Measurements from ENCODE around the gene GNA12.
A peak's percentile ranks its signal among the peaks of the same experiment; 100 is the strongest.
"Not testable (repeated sequence)": the region's sequence is repeated elsewhere in the genome, so short reads cannot be mapped to it uniquely, and the experiment has no call there.

The GNA12 gene

DNA sequence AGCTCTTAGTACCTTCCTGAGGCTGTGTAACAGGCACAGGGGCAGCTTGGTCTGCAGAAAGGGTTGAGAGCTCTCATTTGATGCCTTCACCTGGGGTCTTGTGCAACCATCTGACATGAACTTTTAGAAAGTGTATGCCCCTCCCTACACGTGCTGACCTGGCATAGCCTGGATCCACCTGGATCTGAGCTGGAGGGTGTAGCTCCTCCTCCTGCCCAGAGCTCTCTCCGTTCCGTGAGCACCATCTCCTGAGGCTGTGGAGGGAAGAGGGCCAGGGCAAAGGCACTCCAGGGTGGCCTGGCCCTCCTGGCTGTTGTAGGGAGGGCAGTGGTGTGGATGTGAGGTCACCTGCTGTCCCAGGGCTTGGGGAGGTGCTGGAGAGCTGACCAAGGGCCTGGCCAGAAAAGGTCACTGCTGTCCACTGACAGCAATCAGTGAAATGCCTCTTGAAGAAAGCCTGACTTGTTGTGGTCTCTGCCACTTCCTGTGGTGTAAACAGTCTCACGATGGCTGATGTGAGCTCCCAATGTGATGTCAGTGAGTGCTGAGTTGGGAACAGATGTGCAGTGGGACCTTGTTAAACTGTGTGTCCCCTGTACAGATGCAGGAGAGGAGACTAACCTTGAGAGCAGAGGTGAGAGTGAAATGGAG, 133.1 kb downstream of the GNA12 start:
- peak; percentile 92 for DNase-seq (ENCODE audit: low spot score)

DNA sequence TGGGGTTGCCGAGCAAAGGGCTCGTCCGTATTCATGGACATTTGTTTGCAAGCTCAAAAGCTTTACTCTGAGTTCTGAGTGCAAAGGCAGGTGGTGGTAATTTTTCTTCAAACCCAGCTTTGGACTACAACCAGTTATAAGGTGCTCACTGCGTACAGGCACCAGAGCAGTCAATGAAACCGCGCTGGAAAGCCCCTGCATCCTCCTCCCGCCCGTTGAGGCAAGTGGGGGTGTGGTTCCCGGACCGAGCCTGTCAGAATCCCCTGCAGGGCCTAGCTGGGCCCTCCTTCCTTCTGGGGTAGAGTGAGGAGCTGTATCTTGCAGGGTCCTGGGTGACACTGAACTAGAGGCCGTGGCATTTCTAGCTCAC, 133.8 kb downstream of the GNA12 start:
- DNase-seq (ENCODE audit: low spot score): peak; percentile 85

DNA sequence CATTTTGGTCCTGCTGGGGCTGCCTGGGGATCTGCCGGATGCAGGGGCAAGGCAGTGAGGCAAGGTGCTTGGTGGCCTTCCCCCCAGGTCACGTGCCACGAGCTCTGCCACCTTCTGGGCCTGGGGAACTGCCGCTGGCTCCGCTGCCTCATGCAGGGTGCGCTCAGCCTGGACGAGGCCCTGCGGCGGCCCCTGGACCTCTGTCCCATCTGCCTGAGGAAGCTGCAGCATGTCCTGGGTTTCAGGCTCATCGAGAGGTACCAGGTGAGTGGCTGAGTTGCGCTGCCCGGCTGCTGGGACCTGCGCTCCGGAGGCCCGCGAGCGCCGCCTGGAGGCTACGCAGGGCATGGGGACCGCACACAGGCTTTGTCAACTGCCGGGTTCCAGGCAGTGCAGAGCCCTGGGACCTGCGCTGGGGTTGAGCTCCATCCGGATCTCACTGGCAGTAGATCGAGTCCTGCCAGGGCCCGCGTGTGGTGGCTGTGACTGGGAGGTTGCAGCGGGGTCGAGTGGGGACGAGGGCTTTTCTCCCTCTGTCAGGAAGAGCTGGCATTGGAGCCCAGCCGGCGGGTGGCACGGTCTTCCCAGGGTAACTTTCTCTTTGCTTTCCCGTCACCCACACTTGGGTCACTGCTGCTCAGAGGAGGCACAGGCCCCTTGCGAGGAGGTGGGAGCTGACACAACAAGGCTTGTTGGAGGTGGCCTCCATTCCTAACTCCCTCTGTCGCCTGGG, 134.4 kb downstream of the GNA12 start:
- DNase-seq (ENCODE audit: low spot score): peak; percentile 89

DNA sequence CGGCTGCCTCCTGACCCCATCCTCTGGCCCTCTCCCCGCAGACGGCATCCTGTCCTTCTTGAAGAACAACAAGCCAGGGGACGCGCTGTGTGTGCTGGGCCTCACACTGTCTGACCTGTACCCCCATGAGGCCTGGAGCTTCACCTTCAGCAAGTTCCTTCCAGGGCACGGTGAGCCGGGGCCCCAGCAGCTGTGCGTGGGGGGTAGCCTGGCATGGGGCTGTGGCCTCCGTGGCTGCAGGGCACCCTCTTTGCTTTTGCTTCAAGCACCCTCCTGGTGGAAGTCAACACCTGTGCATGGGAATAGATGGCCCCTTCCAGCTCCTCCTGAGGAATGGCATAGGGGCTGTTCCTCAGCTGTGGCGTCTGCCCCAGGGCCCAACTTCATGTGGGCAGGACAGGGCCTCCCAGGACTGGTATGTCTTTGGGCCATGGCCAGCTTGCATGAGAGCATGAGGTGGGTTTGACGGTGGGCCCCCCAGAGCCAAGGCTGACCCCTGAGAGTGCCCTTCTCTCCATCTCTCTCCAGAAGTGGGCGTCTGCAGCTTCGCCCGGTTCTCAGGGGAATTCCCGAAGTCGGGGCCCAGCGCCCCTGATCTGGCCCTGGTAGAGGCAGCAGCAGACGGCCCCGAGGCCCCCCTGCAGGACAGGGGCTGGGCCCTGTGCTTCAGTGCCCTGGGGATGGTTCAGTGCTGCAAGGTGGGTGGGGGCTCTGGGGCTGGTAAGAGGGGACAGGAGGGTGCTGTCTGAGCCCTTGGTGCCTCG, 135.4 kb downstream of the GNA12 start:
- no peak for DNase-seq (ENCODE audit: low spot score)

DNA sequence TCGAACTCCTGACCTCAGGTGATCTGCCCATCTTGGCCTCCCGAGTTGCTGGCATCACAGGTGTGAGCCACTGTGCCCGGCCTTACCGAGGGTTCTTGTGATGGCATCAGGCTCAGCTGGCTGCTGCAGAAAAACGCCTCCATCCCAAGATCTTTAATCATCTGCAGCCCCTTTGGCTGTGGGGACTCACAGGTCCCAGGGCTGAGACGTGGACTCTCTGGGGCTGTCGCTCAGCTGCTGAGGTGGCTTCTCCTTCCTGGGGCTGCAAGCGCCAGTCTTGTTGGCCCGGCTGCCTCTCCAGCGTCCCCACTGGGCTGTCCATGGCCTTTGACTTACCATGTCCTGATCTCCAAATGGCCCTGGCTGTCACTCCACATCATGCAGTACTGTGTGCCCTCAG, 136.1 kb downstream of the GNA12 start:
- no peak for DNase-seq (ENCODE audit: low spot score)

DNA sequence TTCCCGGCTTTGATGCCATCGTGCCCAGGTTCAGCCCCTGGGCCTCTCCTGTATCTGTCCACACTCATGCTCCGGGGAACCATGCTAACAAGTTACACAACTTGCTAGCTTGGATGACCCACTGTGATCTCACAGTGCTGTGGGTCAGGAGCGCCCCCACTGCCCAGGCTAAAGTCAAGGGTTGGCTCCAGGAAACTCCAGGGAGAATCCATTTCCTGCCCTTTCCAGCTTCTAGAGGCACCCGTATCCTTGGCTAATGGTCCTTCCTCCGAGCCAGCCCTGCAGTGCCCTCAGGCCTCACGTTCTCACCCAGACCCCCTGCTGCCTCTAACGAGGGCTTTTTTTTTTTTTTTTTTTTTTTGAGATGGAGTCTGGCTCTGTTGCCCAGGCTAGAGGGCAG, 136.6 kb downstream of the GNA12 start:
- no peak for DNase-seq (ENCODE audit: low spot score)

DNA sequence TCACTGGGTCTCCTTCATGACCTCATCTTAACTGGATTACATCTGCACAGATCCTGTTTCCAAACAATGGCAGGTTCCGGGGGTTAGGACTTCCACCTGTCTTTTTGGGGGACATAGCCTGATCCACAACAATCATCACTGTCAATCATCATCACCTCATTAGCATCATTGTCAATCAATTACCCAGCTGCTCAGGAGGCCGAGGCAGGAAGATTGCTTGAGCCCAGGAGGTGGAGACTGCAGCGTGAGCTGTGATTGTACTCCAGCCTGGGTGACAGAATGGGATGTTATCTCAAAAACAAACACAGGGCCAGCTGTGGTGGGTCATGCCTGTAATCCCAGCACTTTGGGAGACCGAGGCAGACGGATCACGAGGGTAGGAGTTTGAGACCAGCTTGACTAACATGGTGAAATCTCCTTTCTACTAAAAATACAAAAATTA, 137.4 kb downstream of the GNA12 start:
- no peak for DNase-seq (ENCODE audit: low spot score)

DNA sequence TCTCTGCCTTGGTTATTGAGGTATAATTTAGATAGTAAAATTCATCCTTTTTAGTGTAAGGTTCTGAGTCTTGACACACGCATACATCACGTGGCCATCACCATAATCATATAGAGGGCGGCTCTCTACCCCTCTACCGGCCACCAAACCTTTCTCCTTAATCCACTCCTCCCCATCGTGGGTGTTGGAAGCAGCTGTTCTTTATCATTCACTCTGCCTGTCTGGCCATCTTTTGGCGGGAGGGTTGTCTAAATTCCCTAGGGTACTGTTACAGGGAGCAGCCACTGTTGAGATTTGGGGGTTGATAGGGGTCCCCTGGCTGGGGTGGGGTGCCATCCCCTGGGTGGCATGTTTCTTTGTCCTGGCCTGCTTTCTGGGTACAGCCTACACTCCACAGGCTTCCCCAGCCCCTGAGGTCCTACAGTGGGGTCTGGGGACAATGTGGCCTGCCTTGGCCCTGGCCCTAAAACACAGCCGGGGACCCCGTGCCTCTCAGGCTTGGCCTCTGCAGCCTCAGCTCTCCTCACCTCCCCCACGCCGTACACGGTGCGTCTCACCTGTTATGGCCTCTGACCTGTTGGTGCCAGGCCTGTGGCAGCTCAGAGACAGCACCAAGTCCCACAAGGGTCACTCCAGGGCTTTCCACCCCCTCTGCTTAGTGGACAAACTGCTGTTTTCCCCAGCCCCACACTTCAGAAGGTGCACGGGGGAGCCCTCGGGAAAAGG, 138.6 kb downstream of the GNA12 start:
- DNase-seq (ENCODE audit: low spot score): no peak

DNA sequence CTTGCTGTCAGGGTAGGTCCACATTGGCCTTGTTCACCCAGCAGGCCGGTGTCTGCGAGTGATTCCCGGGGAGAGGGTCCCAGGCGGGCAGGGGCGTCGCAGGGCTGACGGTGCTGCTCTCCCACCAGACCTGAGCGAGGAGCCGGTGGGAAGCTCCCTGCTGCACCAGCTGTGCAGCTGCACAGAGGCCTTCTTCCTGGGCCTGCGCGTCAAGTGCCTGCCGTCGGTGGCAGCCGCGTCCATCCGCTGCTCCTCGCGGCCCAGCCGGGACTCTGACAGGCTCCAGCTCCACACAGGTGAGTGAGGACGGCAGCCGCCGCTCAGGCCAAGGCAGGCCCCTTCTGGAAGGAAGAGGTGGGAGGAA, 141.5 kb downstream of the GNA12 start:
- no peak for DNase-seq (ENCODE audit: low spot score)

DNA sequence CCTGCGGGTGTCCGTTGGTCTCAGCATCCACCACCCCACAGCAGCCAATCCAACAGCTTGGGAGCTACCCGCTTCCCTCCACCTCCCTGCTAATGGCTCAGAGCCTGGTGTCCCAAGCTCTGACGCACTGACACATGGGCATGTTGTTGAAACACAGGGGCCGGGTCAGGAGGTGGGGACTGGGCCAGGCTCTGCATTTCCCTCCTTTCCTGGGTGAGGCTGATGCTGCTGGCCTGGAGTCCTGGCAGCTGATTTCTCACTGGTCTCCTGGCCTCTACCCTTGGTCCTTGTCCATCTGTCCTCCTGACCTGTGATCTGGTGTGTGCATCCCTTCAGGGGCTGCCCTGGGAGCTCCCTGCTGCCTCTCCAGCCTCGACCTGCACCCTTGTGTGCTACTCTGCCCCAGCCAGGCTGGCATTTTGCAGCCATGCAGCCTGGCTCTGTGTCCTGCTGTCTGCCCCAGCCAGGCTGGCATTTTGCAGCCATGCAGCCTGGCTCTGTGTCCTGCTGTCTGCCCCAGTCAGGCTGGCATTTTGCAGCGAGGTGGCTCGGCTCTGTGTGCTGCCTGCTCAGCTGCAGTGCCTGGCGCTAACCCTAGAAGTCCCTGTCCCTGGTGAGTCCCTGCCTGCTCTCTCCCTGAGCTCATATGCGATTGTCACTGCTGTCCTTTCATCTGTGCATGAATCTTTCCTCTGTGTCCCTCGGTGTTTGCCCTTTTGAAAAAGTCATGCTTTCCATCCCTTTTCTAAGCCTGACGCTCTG, 142.1 kb downstream of the GNA12 start:
- DNase-seq (ENCODE audit: low spot score): no peak

DNA sequence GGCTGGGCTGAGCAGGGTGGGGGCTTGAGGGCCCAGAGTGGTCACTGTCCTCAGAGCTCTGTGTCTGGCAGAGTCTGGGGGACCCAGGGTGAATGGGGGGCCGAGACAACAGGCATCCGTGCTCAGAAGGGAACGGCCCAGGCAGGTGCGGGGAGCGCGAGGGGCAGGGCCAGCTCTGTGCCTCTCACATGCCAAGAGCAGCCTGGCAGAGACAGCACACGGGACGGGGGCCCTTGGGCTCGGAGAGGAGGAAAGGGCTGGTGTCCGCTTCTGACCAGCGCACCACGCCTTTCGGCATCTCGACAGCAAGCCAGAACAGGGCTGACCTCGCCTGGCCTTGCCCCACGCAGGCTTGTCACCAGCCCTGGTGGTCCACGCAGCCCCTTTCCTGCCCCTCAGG, 142.7 kb downstream of the GNA12 start:
- no peak for DNase-seq (ENCODE audit: low spot score)

DNA sequence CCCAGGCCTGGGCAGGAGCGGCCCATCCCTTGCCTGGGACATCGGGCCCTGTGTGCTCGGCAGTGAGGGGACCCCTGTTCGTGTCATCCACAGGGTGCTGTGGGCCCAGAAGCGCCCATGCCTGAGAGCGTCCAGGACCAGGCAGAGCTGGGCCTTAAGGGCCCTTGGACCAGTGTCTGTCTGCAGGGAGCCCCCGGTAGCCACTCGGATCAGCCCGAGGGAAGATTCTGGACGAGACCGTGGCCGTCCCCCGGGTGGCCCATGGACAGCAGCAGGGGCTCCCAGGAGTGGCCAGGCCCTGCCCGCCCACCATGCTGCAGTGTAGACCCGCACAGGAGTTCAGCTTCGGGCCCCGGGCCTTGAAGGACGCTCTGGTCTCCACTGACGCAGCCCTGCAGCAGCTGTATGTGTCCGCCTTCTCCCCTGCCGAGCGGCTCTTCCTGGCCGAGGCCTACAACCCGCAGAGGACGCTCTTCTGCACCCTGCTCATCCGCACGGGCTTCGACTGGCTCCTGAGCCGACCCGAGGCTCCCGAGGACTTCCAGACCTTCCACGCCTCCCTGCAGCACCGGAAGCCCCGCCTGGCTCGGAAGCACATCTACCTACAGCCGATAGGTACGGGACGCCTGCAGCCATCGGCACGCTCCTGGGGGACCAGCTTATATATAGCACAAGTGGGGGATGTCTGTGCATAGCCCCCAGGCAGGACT, 143.8 kb downstream of the GNA12 start:
- no peak for DNase-seq (ENCODE audit: low spot score)

DNA sequence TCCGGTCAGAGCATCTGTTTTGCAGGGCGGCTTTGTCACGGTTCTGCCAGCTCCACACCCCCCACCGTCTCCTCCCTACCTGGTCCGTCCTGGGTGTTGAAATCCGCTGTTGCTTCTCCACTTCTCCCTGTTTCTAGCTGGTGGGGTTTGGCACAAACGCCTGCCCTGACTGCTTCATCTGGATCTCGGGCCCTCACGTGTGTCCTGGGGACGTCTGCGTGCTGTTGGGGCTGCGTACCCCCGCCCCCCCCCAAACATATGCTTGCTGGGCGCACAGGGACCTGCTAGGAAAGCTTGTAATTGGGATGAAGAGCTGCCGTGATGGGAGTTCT, 144.9 kb downstream of the GNA12 start:
- no peak for DNase-seq (ENCODE audit: low spot score)

DNA sequence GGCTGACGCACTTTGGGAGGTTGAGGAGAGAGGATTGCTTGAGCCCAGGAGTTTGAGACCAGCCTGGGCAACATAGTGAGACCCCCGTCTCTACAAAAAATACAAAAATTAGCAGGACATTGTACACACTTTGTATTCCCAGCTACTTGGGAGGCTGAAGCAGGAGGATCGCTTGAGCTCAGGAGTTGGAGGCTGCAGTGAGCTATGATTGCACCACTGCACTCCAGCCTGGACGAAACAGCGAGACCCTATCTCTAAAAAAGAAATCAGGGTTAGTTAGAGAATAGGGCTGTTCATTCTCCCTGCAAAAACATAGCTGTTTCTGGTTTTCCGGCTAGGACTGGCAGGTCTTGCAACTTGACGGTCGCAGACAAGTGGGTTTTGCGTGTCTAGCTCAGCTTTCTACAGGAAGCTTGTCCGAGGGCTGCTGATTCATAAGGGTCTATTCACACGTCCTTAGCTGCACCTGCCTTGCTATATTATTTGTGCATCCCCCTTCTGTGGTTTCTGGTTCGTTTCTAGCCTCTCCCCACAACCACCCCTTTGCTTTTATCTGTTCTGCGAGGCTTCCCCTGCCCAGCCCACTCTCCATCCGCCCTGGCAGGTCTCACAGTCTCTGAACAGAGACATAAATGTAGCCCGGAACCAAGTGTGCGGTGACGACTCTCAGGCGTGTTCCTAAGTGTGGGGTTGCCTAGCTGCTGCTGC, 145.4 kb downstream of the GNA12 start:
- DNase-seq (ENCODE audit: low spot score): peak; percentile 77

DNA sequence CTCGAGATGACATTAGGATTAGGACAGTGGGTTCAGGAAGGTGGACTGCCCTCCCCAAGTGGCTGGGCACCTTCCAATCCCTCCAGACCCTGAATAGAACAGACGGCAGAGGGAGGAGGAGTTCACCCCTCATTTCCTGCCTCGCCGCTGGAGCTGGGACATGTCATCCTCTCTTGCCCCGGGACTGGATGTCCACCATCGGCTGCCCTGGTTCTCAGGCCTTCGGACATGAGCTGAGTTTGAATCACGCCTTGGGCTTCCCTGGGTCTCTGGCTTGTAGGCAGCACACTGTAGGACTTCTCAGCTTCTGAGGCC, 150.0 kb downstream of the GNA12 start:
- DNase-seq (ENCODE audit: low spot score): not testable (repeated sequence)

DNA sequence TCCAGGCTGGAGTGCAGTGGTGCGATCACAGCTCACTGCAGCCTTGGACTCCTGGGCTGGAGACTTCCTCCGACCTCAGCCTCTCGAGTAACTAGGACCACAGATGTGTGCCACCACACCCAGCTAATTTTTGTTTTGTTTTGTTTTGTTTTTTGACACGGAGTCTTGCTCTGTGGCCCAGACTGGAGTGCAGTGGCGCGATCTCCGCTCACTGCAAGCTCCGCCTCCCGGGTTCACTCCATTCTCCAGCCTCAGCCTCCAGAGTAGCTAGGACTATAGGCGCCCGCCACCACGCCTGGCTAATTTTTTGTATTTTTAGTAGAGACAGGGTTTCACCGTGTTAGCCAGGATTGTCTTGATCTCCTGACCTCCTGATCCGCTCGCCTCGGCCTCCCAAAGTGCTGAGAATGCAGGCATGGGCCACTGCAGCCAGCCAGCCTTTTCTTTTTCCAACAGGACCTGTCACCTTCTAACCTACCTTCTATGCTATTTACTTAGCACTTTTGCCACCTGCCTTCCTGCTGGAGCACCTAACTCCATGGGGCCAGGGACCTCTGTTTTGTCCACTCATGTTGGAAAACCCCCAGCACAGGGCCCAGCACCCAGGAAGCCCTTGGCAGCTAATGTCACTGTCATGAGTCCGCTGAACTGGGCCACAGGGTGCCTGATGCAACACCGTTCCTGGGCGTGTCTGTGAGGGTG, 150.5 kb downstream of the GNA12 start:
- not testable (repeated sequence) for DNase-seq (ENCODE audit: low spot score)

DNA sequence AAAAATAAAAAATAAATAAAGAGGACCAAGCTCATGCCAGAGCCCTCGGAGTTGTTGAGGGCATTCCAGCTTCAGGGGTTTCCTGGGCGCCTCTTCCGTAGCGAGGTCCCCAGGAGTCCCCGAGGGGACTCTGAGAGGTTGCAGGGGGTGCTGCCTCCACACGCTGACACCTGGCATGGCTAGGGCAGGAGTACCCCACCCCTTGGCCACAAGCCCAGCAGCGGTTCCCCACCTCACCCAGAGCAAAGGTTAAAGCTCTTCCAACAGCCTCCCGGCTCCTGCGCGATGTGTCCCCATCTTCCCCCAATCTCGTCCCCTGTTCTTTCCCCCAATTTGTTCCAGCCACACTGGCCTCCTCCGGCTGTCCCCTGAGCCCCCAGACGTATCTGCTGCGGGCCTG, 151.6 kb downstream of the GNA12 start:
- no peak for DNase-seq (ENCODE audit: low spot score)

DNA sequence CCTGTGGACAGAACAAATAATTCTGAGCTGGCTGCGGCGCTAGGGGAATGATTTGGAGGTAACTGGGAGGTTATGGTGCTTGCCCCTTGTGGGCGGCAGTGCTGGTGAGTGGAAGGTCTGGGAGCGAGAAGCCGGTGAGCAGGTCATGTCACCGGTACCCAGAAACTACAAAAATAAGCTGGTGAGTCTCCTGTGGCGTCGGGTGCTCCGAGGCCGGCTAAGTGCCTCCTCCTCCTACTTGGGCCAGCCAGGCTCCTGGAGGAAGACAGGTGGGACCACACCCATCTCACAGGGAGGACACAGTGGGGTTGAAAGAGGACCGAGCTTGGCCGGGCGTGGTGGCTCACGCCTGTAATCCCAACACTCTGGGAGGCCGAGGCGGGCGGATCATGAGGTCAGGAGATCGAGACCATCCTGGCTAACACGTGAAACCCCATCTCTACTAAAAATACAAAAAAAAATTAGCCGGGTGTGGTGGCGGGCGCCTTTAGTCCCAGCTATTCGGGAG, 152.1 kb downstream of the GNA12 start:
- not testable (repeated sequence) for DNase-seq (ENCODE audit: low spot score)

DNA sequence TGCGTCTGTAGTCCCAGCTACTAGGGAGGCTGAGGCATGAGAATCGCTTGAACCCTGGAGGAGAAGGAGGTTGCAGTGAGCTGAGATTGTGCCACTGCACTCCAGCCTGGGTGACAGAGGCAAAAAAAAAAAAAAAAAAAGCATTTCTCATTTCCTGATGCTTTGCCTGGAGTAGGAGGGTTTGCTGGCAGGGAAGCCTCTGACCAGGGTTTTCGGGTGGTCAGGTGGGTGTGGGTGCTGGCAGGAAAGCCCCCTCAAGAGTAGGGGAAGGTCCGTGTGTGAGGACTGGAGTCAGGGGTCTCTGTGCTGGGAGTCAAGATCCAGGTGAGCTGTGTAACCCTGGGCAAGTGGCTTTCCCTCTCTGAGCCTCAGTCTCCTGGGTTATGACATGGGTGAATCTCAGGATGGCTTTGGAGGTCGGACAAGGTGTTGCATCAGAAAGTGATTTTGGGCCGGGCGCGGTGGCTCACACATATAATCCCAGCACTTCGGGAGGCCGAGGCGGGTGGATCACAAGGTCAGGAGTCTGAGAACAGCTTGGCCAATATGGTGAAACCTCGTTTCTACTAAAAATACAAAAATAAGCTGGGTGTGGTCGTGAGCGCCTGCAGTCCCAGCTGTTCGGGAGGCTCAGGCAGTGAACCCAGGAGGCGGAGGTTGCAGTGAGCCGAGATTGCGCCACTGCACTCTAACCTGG, 152.9 kb downstream of the GNA12 start:
- no peak for DNase-seq (ENCODE audit: low spot score)

Measured in NAMALWA (cell line).